Upper lobe of left lung (tissue), 4 donors: ENCODE results near the gene TAF4.

Experiments used
- CTCF ChIP-seq, 6 experiments: fragments of 450-650 bp in 4 of 6; fragments of 200-600 bp in 2 of 6; sonication (generic) in 2 of 6; IDR thresholded peaks; one replicate each; pipeline ENCODE4 v1.5.1; 2016 to 2019; ENCODE audit warnings: antibody characterized with exemption in 6 of 6
- POLR2A ChIP-seq, 4 donors: fragments of 450-650 bp; IDR thresholded peaks; one replicate each; pipeline ENCODE4 v1.5.1; 2016 to 2017; ENCODE audit warnings: antibody characterized with exemption in 4 of 4, mild to moderate bottlenecking in 2 of 4
- POLR2AphosphoS5 ChIP-seq, 2 donors: sonication (generic); formaldehyde crosslinking; IDR thresholded peaks; one replicate each; pipeline ENCODE4 v1.5.1; 2017; ENCODE audit warnings: antibody characterized with exemption in 2 of 2

GRCh38 chr20:61978491-61978890, 87.2 kb downstream of the TAF4 start:
- TF ChIP-seq CTCF (IDR thresholded peaks at IDR 0.05), result no peak
- TF ChIP-seq POLR2AphosphoS5 (IDR thresholded peaks at IDR 0.05), result no peak
- TF ChIP-seq POLR2A (IDR thresholded peaks at IDR 0.05), result no peak
